H9 (cell line): ENCODE measurements around the gene ST6GALNAC6. TPM values are rescaled to one million over a fixed set of nuclear protein-coding genes. Genes with fewer than 3 reads are reported as not detected.

Experiments
- DNase-seq: peaks from one replicate; pipeline ENCODE4 v3.0.0-alpha.2; 2017
- H2AFZ ChIP-seq: one replicate; pipeline ENCODE4 v1.6.1; 2013; ENCODE audit warnings: mild to moderate bottlenecking, low read length, control low read depth, moderate library complexity
- H2AK5ac ChIP-seq: 2 replicates; pipeline ENCODE4 v1.6.1; 2013; ENCODE audit warnings: low read length, control low read depth, mixed read lengths; ENCODE audit not compliant: insufficient read length
- H2BK120ac ChIP-seq: one replicate; pipeline ENCODE4 v1.6.1; 2013; ENCODE audit warnings: low read depth, mild to moderate bottlenecking, low read length, control low read depth, inconsistent platforms; ENCODE audit not compliant: poor library complexity, severe bottlenecking
- H2BK12ac ChIP-seq: 2 replicates; pipeline ENCODE4 v1.6.1; 2013; ENCODE audit warnings: low read length, control low read depth, mixed read lengths, low read depth; ENCODE audit not compliant: insufficient read length
- H2BK15ac ChIP-seq: 2 replicates; pipeline ENCODE4 v1.6.1; 2013; ENCODE audit warnings: low read depth, low read length, control low read depth
- H2BK20ac ChIP-seq: one replicate; pipeline ENCODE4 v1.6.1; 2013; ENCODE audit warnings: low read depth, mild to moderate bottlenecking, low read length, control low read depth, inconsistent platforms; ENCODE audit not compliant: poor library complexity, severe bottlenecking
- H2BK5ac ChIP-seq: 2 replicates; pipeline ENCODE4 v1.6.1; 2013; ENCODE audit warnings: low read length, control low read depth, mixed read lengths; ENCODE audit not compliant: insufficient read length
- H3K14ac ChIP-seq: 2 replicates; pipeline ENCODE4 v1.6.1; 2013; ENCODE audit warnings: low read length, control low read depth; ENCODE audit not compliant: insufficient read depth
- H3K18ac ChIP-seq: 2 replicates; pipeline ENCODE4 v1.6.1; 2013; ENCODE audit warnings: low read depth, mild to moderate bottlenecking, mixed read lengths, low read length, control low read depth; ENCODE audit not compliant: insufficient read length
- H3K23ac ChIP-seq: 2 replicates; pipeline ENCODE4 v1.6.1; 2013; ENCODE audit warnings: low read length, control low read depth, mixed read lengths, low read depth; ENCODE audit not compliant: insufficient read length
- H3K23me2 ChIP-seq: 2 replicates; pipeline ENCODE4 v1.6.1; 2013; ENCODE audit warnings: low read depth, mild to moderate bottlenecking, mixed read lengths, low read length, control low read depth; ENCODE audit not compliant: insufficient read length, poor library complexity, severe bottlenecking
- H3K27ac ChIP-seq: 2 replicates; pipeline ENCODE4 v1.5.1; 2013; ENCODE audit warnings: low read length, control low read depth, mixed read lengths, low read depth; ENCODE audit not compliant: insufficient read length
- H3K27me3 ChIP-seq: 2 replicates; pipeline ENCODE4 v1.6.1; 2013; ENCODE audit warnings: low read length, control low read depth, inconsistent platforms; ENCODE audit not compliant: insufficient read depth
- H3K4ac ChIP-seq: 2 replicates; pipeline ENCODE4 v1.6.1; 2013; ENCODE audit warnings: low read depth, mild to moderate bottlenecking, control low read depth, inconsistent platforms, low read length, moderate library complexity
- H3K4me1 ChIP-seq: 2 replicates; pipeline ENCODE4 v1.6.1; 2013; ENCODE audit warnings: low read length, control low read depth, inconsistent platforms; ENCODE audit not compliant: insufficient read depth
- H3K4me2 ChIP-seq: 2 replicates; pipeline ENCODE4 v1.6.1; 2013; ENCODE audit warnings: low read length, control low read depth, mixed read lengths; ENCODE audit not compliant: insufficient read length, insufficient read depth
- H3K56ac ChIP-seq: 2 replicates; pipeline ENCODE4 v1.6.1; 2013; ENCODE audit warnings: low read depth, mild to moderate bottlenecking, mixed read lengths, low read length, control low read depth; ENCODE audit not compliant: insufficient read length
- H3K79me1 ChIP-seq: 2 replicates; pipeline ENCODE4 v1.6.1; 2013; ENCODE audit warnings: low read depth, mild to moderate bottlenecking, moderate library complexity, low read length, control low read depth, inconsistent platforms; ENCODE audit not compliant: insufficient read depth, poor library complexity, severe bottlenecking
- H3K79me2 ChIP-seq: 2 replicates; pipeline ENCODE4 v1.6.1; 2013; ENCODE audit warnings: low read length, control low read depth, inconsistent platforms; ENCODE audit not compliant: insufficient read depth
- H3K9ac ChIP-seq: 2 replicates; pipeline ENCODE4 v1.6.1; 2013; ENCODE audit warnings: low read length, control low read depth, mixed read lengths; ENCODE audit not compliant: insufficient read length; ENCODE audit errors: extremely low read depth
- H3K9me3 ChIP-seq: one replicate; pipeline ENCODE4 v1.6.1; 2013; ENCODE audit warnings: low read depth, low read length, inconsistent platforms; ENCODE audit not compliant: control insufficient read depth
- H3T11ph ChIP-seq: one replicate; pipeline ENCODE4 v1.6.1; 2013; ENCODE audit warnings: mild to moderate bottlenecking, low read length, control low read depth, inconsistent platforms
- H4K20me1 ChIP-seq: one replicate; pipeline ENCODE4 v1.6.1; 2013; ENCODE audit not compliant: control insufficient read depth, insufficient read length, insufficient read depth
- H4K5ac ChIP-seq: 2 replicates; pipeline ENCODE4 v1.6.1; 2013; ENCODE audit warnings: low read depth, mild to moderate bottlenecking, mixed read lengths, low read length, control low read depth; ENCODE audit not compliant: insufficient read length
- H4K8ac ChIP-seq: replicated peaks from 2 replicates; pipeline ENCODE4 v1.6.1; 2013; ENCODE audit warnings: low read length, control low read depth, mixed read lengths, low read depth; ENCODE audit not compliant: insufficient read length
- H4K91ac ChIP-seq: 2 replicates; pipeline ENCODE4 v1.6.1; 2013; ENCODE audit warnings: low read depth, mild to moderate bottlenecking, moderate library complexity, mixed read lengths, low read length, control low read depth; ENCODE audit not compliant: insufficient read length
- H3K27ac Mint-ChIP-seq, 3 experiments: 2 replicates in 2 of 3; 3 replicates in 1 of 3; pipeline ENCODE4 v1.8.0; 2020 to 2021; ENCODE audit warnings: mixed read lengths in 3 of 3, mild to moderate bottlenecking in 1 of 3, moderate library complexity in 1 of 3
- H3K27me3 Mint-ChIP-seq: 2 replicates; pipeline ENCODE4 v1.8.0; 2021; ENCODE audit warnings: low read depth, mild to moderate bottlenecking, moderate library complexity, mixed read lengths
- H3K36me3 Mint-ChIP-seq, 3 experiments: 2 replicates in 2 of 3; 3 replicates in 1 of 3; pipeline ENCODE4 v1.8.0; 2020 to 2021; ENCODE audit warnings: low read depth in 3 of 3, mixed read lengths in 3 of 3; ENCODE audit not compliant: insufficient read depth in 1 of 3
- H3K4me1 Mint-ChIP-seq, 2 experiments: 2 replicates each; pipeline ENCODE4 v1.8.0; 2020; ENCODE audit warnings: mixed read lengths in 2 of 2
- H3K4me3 Mint-ChIP-seq, 2 experiments: 2 replicates in 1 of 2; 3 replicates in 1 of 2; pipeline ENCODE4 v1.8.0; 2020 to 2021; ENCODE audit warnings: mild to moderate bottlenecking in 2 of 2, mixed read lengths in 2 of 2, moderate library complexity in 1 of 2
- H3K9me3 Mint-ChIP-seq, 2 experiments: 2 replicates in 1 of 2; 3 replicates in 1 of 2; pipeline ENCODE4 v1.8.0; 2020; ENCODE audit warnings: mild to moderate bottlenecking in 2 of 2, mixed read lengths in 2 of 2, moderate library complexity in 1 of 2
- CTCF ChIP-seq: fragments of 200-600 bp; sonication (generic); conservative IDR thresholded peaks from 3 replicates; pipeline ENCODE4 v1.8.0; 2021; ENCODE audit warnings: antibody characterized with exemption, mild to moderate bottlenecking
- WGBS: extraction: QIAGEN DNeasy Blood & Tissue Kit; methylation state at CpG from one replicate; pipeline ENCODE4 v1.1.7; 2013; ENCODE audit warnings: missing lambda C conversion rate, low lambda C conversion rate, mixed read lengths; ENCODE audit not compliant: insufficient read length; ENCODE audit errors: extremely low coverage; 5-methylcytosine and 5-hydroxymethylcytosine counted together
- total RNA-seq: library from RNA; stranded (reverse); gene quantifications from 2 replicates; pipeline ENCODE4 v1.2.1, GENCODE V29; 2021

ST6GALNAC6 gene
- total RNA-seq, 1 experiment from 2014 or later = 29.8 TPM

- Histone ChIP-seq H2BK15ac (no peak overlapping the region), H3K79me1 (no peaks in the 10 kb centered on the region), H4K8ac (no peak overlapping the region), H2AK5ac (no peak overlapping the region), H3K23me2 (no peaks in the 10 kb centered on the region), H3K4ac (no peak overlapping the region), H2AFZ (no peak overlapping the region), H3K9me3 (no peaks in the 10 kb centered on the region), H3K27ac (no peak overlapping the region), H2BK120ac (no peak overlapping the region), H3T11ph (no peak overlapping the region), H3K14ac (no peak overlapping the region), H4K91ac (no peak overlapping the region), H3K4me1 (peaks cover 5% of the 10 kb centered on the region; the same call in 1 of the 2 replicates), H3K79me2 (no peaks in the 10 kb centered on the region), H4K5ac (no peak overlapping the region), H3K18ac (no peak overlapping the region), H3K9ac (no peak overlapping the region), H4K20me1 (no peaks in the 10 kb centered on the region), H2BK5ac (no peak overlapping the region), H3K56ac (no peak overlapping the region), H2BK20ac (no peak overlapping the region), H3K4me2 (no peak overlapping the region), H3K27me3 (no peaks in the 10 kb centered on the region), H3K23ac (no peak overlapping the region), H2BK12ac (no peak overlapping the region)
- no CpG with 5 or more reads among the region's 10 CpGs for WGBS
- H3K9me3 Mint-ChIP-seq = no peaks in the 10 kb centered on the region
- no peaks in the 10 kb centered on the region for H3K27me3 Mint-ChIP-seq
- H3K4me3 Mint-ChIP-seq = 0 out of 5 replicates have a peak overlapping the region, but pooled peaks of 1 of the 2 experiments have one; percentile 40
- TF ChIP-seq CTCF = no peak
- H3K4me1 Mint-ChIP-seq = peaks cover 12 to 21% of the 10 kb centered on the region in 2 experiments
- H3K27ac Mint-ChIP-seq = no peak overlapping the region
- H3K36me3 Mint-ChIP-seq = peaks cover 9 to 14% (median 9%) of the 10 kb centered on the region in 3 experiments; a peak in 6 of 7 replicates
- no peak for DNase-seq
Measured at GRCh38 chr9:127908660-127908926, 9.2 kb upstream of the ST6GALNAC6 start.
